CD14-positive monocyte (primary cell): ENCODE data around the gene COL21A1. TPM values are rescaled to one million over a fixed set of nuclear protein-coding genes. Genes with fewer than 3 reads are reported as not detected.

Experiments
- DNase-seq, 3 donors: peaks; one replicate each; pipeline ENCODE4 v3.0.0-alpha.2; 2011 to 2022
- H2AFZ ChIP-seq: 2 replicates; pipeline ENCODE4 v1.6.0; 2012; ENCODE audit warnings: mild to moderate bottlenecking, low read depth, low read length, inconsistent platforms; ENCODE audit not compliant: insufficient read depth, poor library complexity, severe bottlenecking
- H3K27ac ChIP-seq, 2 donors: 1 replicate in 1 of 2; 2 replicates in 1 of 2; pipeline ENCODE4 v1.5.1; 2012 to 2013; ENCODE audit warnings: low read length in 2 of 2, control low read depth in 1 of 2, inconsistent platforms in 1 of 2, low read depth in 1 of 2, mild to moderate bottlenecking in 1 of 2
- H3K27me3 ChIP-seq, 2 donors: one replicate each; pipeline versions ENCODE4 v1.6.0 to v1.6.1; 2011 to 2013; ENCODE audit warnings: low read length in 2 of 2; ENCODE audit not compliant: control insufficient read depth in 2 of 2, insufficient read depth in 2 of 2
- H3K36me3 ChIP-seq, 2 donors: replicated peaks in 1 of 2; 1 replicate in 1 of 2; 2 replicates in 1 of 2; pipeline versions ENCODE4 v1.5.1 to v1.6.1; 2012 to 2013; ENCODE audit warnings: low read length in 2 of 2, control low read depth in 1 of 2, inconsistent platforms in 1 of 2, mild to moderate bottlenecking in 1 of 2; ENCODE audit not compliant: insufficient read depth in 2 of 2, control insufficient read depth in 1 of 2
- H3K4me1 ChIP-seq, 2 donors: 1 replicate in 1 of 2; 2 replicates in 1 of 2; pipeline versions ENCODE4 v1.5.1 to v1.6.1; 2012 to 2013; ENCODE audit warnings: low read length in 2 of 2, control low read depth in 1 of 2, inconsistent platforms in 1 of 2, mild to moderate bottlenecking in 1 of 2, moderate library complexity in 1 of 2; ENCODE audit not compliant: insufficient read depth in 2 of 2, control insufficient read depth in 1 of 2
- H3K4me2 ChIP-seq: replicated peaks from 2 replicates; pipeline ENCODE3; 2012; ENCODE audit warnings: low read length, moderate library complexity, mild to moderate bottlenecking; ENCODE audit not compliant: poor library complexity, severe bottlenecking; ENCODE audit errors: extremely low read depth
- H3K4me3 ChIP-seq, 3 experiments: fragments of 200-600 bp in 1 of 3; sonication (generic) in 1 of 3; replicated peaks in 1 of 3; 1 replicate in 2 of 3; 2 replicates in 1 of 3; pipeline ENCODE4 v1.5.1; 2011 to 2013; ENCODE audit warnings: low read length in 3 of 3, mild to moderate bottlenecking in 3 of 3, control low read depth in 2 of 3, low read depth in 2 of 3, inconsistent platforms in 1 of 3, moderate library complexity in 1 of 3
- H3K79me2 ChIP-seq: 2 replicates; pipeline ENCODE4 v1.6.0; 2012; ENCODE audit warnings: mild to moderate bottlenecking, control low read depth, inconsistent platforms, low read length, moderate library complexity; ENCODE audit not compliant: insufficient read depth
- H3K9ac ChIP-seq: 2 replicates; pipeline ENCODE4 v1.6.0; 2017; ENCODE audit warnings: low read length, mild to moderate bottlenecking; ENCODE audit not compliant: insufficient read depth, poor library complexity, severe bottlenecking
- H3K9me3 ChIP-seq, 2 donors: replicated peaks in 1 of 2; 1 replicate in 1 of 2; 2 replicates in 1 of 2; pipeline versions ENCODE4 v1.5.1 to v1.6.1; 2012 to 2013; ENCODE audit warnings: low read length in 2 of 2, control low read depth in 1 of 2; ENCODE audit not compliant: control insufficient read depth in 1 of 2, insufficient read depth in 1 of 2
- H4K20me1 ChIP-seq: 2 replicates; pipeline ENCODE4 v1.6.0; 2012; ENCODE audit warnings: mild to moderate bottlenecking, low read length, control low read depth, moderate library complexity; ENCODE audit not compliant: insufficient read depth
- H3K27ac Mint-ChIP-seq, 7 donors: one replicate each; pipeline ENCODE4 v1.8.0; 2020; ENCODE audit warnings: mild to moderate bottlenecking in 7 of 7, mixed read lengths in 7 of 7, moderate library complexity in 6 of 7, inconsistent platforms in 2 of 7
- H3K27me3 Mint-ChIP-seq, 3 donors: one replicate each; pipeline ENCODE4 v1.8.0; 2021 to 2022; ENCODE audit warnings: low read depth in 3 of 3, mild to moderate bottlenecking in 3 of 3, mixed read lengths in 3 of 3, moderate library complexity in 3 of 3, inconsistent platforms in 1 of 3
- H3K36me3 Mint-ChIP-seq, 2 donors: one replicate each; pipeline ENCODE4 v1.8.0; 2020; ENCODE audit warnings: mixed read lengths in 2 of 2, inconsistent platforms in 1 of 2, mild to moderate bottlenecking in 1 of 2
- H3K4me1 Mint-ChIP-seq: one replicate; pipeline ENCODE4 v1.8.0; 2020; ENCODE audit warnings: mild to moderate bottlenecking, mixed read lengths
- H3K4me3 Mint-ChIP-seq, 2 donors: one replicate each; pipeline ENCODE4 v1.8.0; 2020; ENCODE audit warnings: mild to moderate bottlenecking in 2 of 2, mixed read lengths in 2 of 2, moderate library complexity in 1 of 2
- H3K9me3 Mint-ChIP-seq, 7 donors: one replicate each; pipeline ENCODE4 v1.8.0; 2020 to 2022; ENCODE audit warnings: mixed read lengths in 7 of 7, mild to moderate bottlenecking in 6 of 7, moderate library complexity in 6 of 7, inconsistent platforms in 2 of 7
- CTCF ChIP-seq: fragments of 200-600 bp; IDR thresholded peaks from one replicate; pipeline ENCODE4 v1.8.0; 2022; ENCODE audit warnings: antibody characterized with exemption, mild to moderate bottlenecking
- WGBS: methylation state at CpG from one replicate; pipeline ENCODE4 v1.1.5; 2013; ENCODE audit warnings: missing lambda C conversion rate; ENCODE audit not compliant: insufficient coverage; 5-methylcytosine and 5-hydroxymethylcytosine counted together
- intact Hi-C, 2 donors: fragments of 100-400 bp; cut with micrococcal nuclease; formaldehyde crosslinking; loops; one replicate each; pipeline versions ENCODE4 v1.15.0 to v1.15.1; 2023
- polyA plus RNA-seq, 3 donors: library from polyadenylated mRNA; depleted of rRNA in 1 of 3; unstranded in 2 of 3; stranded (reverse) in 1 of 3; fragments of 300-500 nt in 2 of 3; fragments of >200 nt in 1 of 3; fragmentation: Illumina TruSeq in 2 of 3; gene quantifications; 1 replicate in 2 of 3; 2 replicates in 1 of 3; pipeline ENCODE4 v1.2.3, GENCODE V29; 2012 to 2021

Gene COL21A1
- polyA plus RNA-seq, 3 donors: 0.03 TPM; not detected in 2

GRCh38 chr6:56096946-56097621, 150.3 kb downstream of the COL21A1 start:
- no peak overlapping the region for H3K4me3 Mint-ChIP-seq
- Histone ChIP-seq H3K36me3 (no peaks in the 10 kb centered on the region), H2AFZ (no peak overlapping the region), H3K9me3 (no peaks in the 10 kb centered on the region), H3K27ac (no peak overlapping the region), H3K9ac (no peak overlapping the region), H3K27me3 (no peaks in the 10 kb centered on the region), H3K4me2 (no peak overlapping the region), H3K4me1 (peaks cover 45 to 59% of the 10 kb centered on the region in 2 donors), H3K4me3 (no peak overlapping the region), H3K79me2 (no peaks in the 10 kb centered on the region), H4K20me1 (no peaks in the 10 kb centered on the region)
- no peaks in the 10 kb centered on the region for H3K27me3 Mint-ChIP-seq
- peaks cover 0 to 3% of the 10 kb centered on the region in 2 donors for H3K36me3 Mint-ChIP-seq
- peaks cover 3 to 13% (median 7%) of the 10 kb centered on the region in 7 donors for H3K9me3 Mint-ChIP-seq
- no peak for DNase-seq
- peak overlapping the region in 1 of 7 donors; percentile 16 for H3K27ac Mint-ChIP-seq
- no CpG with 5 or more reads among the region's 2 CpGs for WGBS
- intact Hi-C loops: no loop called here
- peaks cover 54% of the 10 kb centered on the region for H3K4me1 Mint-ChIP-seq
- TF ChIP-seq CTCF: no peak

- H3K79me2 ChIP-seq: no peaks in the 10 kb centered on the region
- H3K4me3 Mint-ChIP-seq: no peak overlapping the region
- no peak overlapping the region for H3K9ac ChIP-seq
- H3K4me1 Mint-ChIP-seq: peaks cover 56% of the 10 kb centered on the region
- no peak for TF ChIP-seq CTCF
- H2AFZ ChIP-seq: no peak overlapping the region
- H3K4me1 ChIP-seq: peaks cover 48 to 57% of the 10 kb centered on the region in 2 donors
- H3K27ac Mint-ChIP-seq: no peak overlapping the region
- no peaks in the 10 kb centered on the region for H3K27me3 Mint-ChIP-seq
- no peaks in the 10 kb centered on the region for H3K36me3 ChIP-seq
- no peak overlapping the region for H3K27ac ChIP-seq
- no peaks in the 10 kb centered on the region for H3K27me3 ChIP-seq
- H3K4me3 ChIP-seq: no peak overlapping the region
- intact Hi-C loops: no loop called here
- H3K4me2 ChIP-seq: no peak overlapping the region
- H3K9me3 ChIP-seq: no peaks in the 10 kb centered on the region
- no peak for DNase-seq
- no peaks in the 10 kb centered on the region for H4K20me1 ChIP-seq
- peaks cover 3 to 13% (median 7%) of the 10 kb centered on the region in 7 donors for H3K9me3 Mint-ChIP-seq
- H3K36me3 Mint-ChIP-seq: peaks cover 0 to 3% of the 10 kb centered on the region in 2 donors
Observed at GRCh38 chr6:56096541-56096940, 150.8 kb downstream of the COL21A1 start.
